SKM-1 (cell line): ENCODE results near the gene CATSPERE.

ENCODE experiments used
- DNase-seq: peaks from one replicate; lab custom pipeline; 2025; ENCODE audit not compliant: unreplicated experiment; lab: John Stamatoyannopoulos, UW

The CATSPERE gene

GRCh38 chr1:244461245-244462071, at the start of gene CATSPERE:
Gene CATSPERE (plus strand): TSS chr1:244461273. CDS start chr1:244461430, 157 bp downstream.
- DNase-seq, result peak; percentile 83

- DNase-seq, result no peak
Observed at GRCh38 chr1:244412176-244412575, 48.9 kb upstream of the CATSPERE start.

- no peak for DNase-seq
Observed at GRCh38 chr1:244413736-244414135, 47.3 kb upstream of the CATSPERE start.

GRCh38 chr1:244414543-244414942, 46.5 kb upstream of the CATSPERE start:
- DNase-seq, result no peak

- DNase-seq, result no peak
Observed at GRCh38 chr1:244419024-244419423, 42.0 kb upstream of the CATSPERE start.

- DNase-seq, result no peak
Observed at GRCh38 chr1:244422174-244422573, 38.9 kb upstream of the CATSPERE start.

- no peak for DNase-seq
Observed at GRCh38 chr1:244424649-244425334, 36.3 kb upstream of the CATSPERE start.

GRCh38 chr1:244427647-244428046, 33.4 kb upstream of the CATSPERE start:
- no peak for DNase-seq

GRCh38 chr1:244429818-244430217, 31.3 kb upstream of the CATSPERE start:
- no peak for DNase-seq

GRCh38 chr1:244431166-244431565, 29.9 kb upstream of the CATSPERE start:
- no peak for DNase-seq

- no peak for DNase-seq
Observed at GRCh38 chr1:244435562-244436205, 25.4 kb upstream of the CATSPERE start.

- DNase-seq, result no peak
Observed at GRCh38 chr1:244436336-244437085, 24.6 kb upstream of the CATSPERE start.

GRCh38 chr1:244437086-244437468, 24.0 kb upstream of the CATSPERE start:
- no peak for DNase-seq

- DNase-seq, result no peak
Observed at GRCh38 chr1:244439391-244440032, 21.6 kb upstream of the CATSPERE start.

- no peak for DNase-seq
Observed at GRCh38 chr1:244442850-244443249, 18.2 kb upstream of the CATSPERE start.

GRCh38 chr1:244444854-244445253, 16.2 kb upstream of the CATSPERE start:
- no peak for DNase-seq

- DNase-seq, result no peak
Observed at GRCh38 chr1:244445320-244446181, 15.5 kb upstream of the CATSPERE start.

GRCh38 chr1:244447024-244447423, 14.0 kb upstream of the CATSPERE start:
- DNase-seq, result no peak

GRCh38 chr1:244447552-244447951, 13.5 kb upstream of the CATSPERE start:
- no peak for DNase-seq
